Measurements from ENCODE around the gene PNMA8C.
A peak's percentile ranks its signal among the peaks of the same experiment; 100 is the strongest.
"Not testable (repeated sequence)": the region's sequence is repeated elsewhere in the genome, so short reads cannot be mapped to it uniquely, and the experiment has no call there.

PNMA8C gene

DNA sequence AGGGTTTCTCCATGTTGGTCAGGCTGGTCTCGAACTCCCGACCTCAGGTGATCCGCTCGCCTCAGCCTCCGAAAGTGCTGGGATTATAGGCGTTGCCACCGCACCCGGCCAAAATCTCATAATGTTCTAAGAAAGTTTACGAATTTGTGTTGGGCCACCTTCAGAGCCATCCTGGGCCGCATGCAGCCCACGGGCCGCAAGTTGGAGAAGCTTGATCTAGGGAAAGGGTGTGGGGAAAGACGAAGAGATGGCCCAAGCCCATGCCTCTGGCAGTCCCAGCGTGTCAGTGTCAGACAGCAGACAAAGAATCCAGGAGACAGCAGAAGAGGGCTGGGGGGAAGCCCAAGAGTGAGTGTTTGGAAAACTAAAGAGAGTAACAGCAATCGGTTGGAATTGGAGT, 17.3 kb upstream of the PNMA8C start:
- DNase-seq, result no peak

DNA sequence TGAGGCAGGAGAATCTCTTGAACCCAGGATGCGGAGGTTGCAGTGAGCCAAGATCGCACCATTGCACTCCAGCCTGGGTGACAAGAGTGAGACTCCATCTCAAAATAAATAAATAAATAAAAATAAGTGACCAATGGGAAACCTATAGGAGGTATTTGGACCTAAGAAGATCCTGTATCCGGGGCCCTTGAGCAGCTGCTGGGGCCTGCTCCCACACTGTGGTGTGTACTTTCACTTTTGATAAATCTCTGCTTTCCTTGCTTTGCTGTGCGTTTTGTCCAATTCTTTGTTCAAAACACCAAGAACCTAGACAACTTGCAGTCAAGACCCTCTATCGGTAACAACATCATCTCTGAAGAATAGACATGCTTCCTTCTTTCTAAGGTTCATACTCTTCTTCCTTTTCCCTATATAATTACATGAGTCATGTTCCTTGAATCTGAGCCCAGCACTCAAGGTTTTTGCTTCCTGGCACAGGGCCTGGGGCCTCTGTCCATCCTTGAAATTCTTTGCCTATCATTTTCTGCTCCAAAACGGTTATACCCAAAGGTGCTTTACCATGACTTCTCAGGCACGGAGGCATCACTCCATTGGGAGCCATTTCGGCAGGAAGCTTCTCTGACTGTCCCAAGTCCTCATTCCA, 14.2 kb upstream of the PNMA8C start:
- DNase-seq, result peak; percentile 73

DNA sequence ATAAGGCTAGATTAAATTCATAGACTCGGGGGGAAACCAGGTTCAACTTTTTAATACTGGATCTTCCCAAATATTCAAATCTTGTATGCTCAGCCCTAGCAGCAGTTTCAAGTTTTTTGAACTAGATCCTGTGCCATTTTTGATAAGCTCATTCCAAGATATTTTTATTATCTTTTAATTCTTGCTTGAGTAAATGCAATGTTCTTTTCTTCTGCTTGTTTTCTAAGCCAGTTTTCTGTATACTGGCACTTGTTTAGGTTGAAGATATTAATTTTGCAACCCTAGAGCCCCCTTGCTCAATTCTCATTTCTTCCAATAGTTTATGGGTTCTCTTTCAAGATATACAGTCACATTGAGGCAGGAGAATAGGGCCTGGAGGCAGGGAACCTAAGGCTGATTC, 13.1 kb upstream of the PNMA8C start:
- no peak for DNase-seq

- DNase-seq, result not testable (repeated sequence)
Observed at GRCh38 chr19:46435689-46436088, 7.0 kb upstream of the PNMA8C start.

GRCh38 chr19:46435009-46435408, 6.3 kb upstream of the PNMA8C start:
- DNase-seq, result no peak

- DNase-seq, result not testable (repeated sequence)
Observed at GRCh38 chr19:46433470-46433869, 4.7 kb upstream of the PNMA8C start.

- DNase-seq, result no peak
Observed at GRCh38 chr19:46431824-46432223, 3.1 kb upstream of the PNMA8C start.

DNA sequence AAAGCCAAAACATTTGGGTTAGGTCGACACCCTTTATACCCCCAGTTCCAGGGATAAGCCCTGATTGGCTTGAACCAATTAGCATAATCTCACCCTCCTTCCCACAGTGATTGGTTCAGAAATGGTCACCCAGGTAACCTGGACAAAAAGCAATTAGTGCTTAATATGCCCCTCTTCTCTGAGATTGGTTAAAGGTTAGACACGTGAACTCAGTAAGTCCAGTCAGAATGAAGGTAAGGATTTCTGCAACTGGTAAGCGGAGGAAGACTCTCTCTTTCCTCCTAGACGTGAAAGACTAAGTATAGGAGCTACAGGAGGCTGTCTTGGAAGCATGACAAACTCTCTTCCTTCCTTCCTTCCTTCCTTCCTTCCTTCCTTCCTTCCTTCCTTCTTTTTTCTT, 1.3 kb upstream of the PNMA8C start:
- no peak for DNase-seq

GRCh38 chr19:46427518-46428045, 1.2 kb downstream of the PNMA8C start:
- DNase-seq, result no peak

GRCh38 chr19:46426506-46427162, 2.1 kb downstream of the PNMA8C start:
- peak; percentile 87 for DNase-seq

- DNase-seq, result no peak
Observed at GRCh38 chr19:46426035-46426505, 2.7 kb downstream of the PNMA8C start.

DNA sequence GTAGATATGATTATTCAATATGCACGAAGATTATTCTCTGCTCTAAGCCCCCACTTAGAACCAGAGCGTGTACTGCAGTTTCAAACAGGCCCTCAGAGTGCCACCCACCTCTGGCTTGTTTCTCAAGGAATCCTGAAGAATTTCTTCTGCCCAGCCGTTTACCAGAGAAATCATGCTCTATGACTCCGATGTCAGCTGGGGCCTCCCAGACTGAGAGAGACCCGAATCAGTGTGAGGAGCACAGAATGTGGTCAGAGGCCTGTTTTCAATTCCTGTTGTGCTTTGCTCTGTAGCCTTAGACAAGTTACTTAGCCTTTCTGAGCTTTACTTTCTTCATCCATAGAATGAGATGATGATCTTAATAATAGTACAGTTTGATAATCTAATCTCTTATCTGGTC, 5.5 kb downstream of the PNMA8C start:
- no peak for DNase-seq

DNA sequence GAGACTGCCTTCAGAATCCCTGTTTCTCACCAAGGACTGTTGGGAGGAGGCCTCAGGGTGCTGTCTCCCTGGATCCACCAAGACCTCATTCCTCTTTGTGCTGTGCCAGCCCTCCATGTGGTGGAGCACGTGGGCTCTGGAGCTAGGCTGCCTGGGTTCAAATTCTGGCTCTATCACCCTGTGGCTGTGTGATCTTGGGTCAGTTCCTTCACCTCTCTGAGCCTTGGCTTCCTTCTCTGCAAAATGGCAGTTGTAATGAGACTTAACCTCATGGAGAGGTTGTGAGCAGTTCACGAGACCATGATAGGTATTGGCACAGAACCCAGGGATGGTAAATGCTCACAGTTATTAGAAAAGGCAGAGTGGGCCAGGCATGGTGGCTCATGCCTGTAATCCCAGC, 6.4 kb downstream of the PNMA8C start:
- no peak for DNase-seq

- no peak for DNase-seq
Observed at GRCh38 chr19:46420056-46420455, 8.7 kb downstream of the PNMA8C start.

- peak; percentile 97 for DNase-seq
Observed at GRCh38 chr19:46415804-46416709, 12.7 kb downstream of the PNMA8C start.

DNA sequence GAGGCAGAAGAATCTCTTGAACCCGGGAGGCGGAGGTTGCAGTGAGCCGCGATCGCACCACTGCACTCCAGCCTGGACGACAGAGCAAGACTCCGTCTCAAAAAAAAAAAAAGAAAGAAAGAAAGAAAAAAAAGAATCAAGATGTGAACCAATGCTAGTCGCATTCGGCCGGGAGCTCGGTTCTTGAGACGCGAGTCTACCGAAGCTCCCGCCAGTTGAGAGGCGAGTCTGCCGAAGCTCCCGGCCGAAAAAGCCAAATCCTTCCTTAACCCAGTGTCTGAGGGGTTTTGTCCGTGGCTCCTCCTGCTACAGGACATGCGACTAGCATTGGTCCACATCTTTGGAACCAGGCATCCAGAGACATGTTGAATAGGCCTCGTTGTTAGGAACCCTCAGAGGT, 13.8 kb downstream of the PNMA8C start:
- DNase-seq, result not testable (repeated sequence)

DNA sequence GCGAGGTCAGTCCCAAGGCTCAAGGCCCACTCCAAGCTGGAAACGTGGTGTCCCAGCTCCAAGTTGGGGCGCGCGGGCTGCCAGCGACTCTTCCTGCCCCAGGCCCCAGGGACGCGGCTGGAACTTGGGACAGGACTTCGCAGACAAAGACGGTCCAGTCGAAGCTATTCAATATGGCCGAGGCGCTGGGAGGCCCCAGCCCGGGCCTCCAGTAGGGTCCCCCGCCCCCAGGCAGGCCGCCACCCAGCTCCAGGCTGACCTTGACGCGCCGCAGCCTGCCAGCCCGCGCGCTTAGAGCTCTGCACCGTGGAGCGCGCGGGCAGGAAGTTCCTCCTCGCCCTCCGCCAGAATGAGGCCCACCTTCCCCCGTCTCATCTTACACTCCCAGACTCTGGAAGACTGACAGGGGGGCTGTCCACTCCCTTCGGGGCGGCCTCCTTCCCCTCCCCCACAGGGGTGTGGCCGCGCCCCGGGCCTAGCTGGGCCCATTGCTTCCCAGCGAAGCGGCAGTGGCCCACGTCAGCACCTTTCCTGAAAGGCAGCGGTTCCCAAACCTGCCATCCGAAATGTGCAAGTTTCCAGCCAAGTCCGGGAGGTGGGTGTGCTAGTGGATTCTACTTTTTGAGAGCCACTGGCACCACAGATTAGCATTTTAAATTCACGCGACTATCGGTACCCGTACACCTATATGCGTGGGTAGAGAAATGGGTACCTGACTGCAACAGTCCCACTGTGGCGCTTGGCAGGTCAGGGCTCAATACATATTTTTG, 15.3 kb downstream of the PNMA8C start, which contains the start of gene CCDC8:
CCDC8 (minus strand) TSS at position 303 of the 770 bp plus-strand sequence. CDS start 754 bp downstream, outside the sequence.
- DNase-seq, result peak; percentile 97

DNA sequence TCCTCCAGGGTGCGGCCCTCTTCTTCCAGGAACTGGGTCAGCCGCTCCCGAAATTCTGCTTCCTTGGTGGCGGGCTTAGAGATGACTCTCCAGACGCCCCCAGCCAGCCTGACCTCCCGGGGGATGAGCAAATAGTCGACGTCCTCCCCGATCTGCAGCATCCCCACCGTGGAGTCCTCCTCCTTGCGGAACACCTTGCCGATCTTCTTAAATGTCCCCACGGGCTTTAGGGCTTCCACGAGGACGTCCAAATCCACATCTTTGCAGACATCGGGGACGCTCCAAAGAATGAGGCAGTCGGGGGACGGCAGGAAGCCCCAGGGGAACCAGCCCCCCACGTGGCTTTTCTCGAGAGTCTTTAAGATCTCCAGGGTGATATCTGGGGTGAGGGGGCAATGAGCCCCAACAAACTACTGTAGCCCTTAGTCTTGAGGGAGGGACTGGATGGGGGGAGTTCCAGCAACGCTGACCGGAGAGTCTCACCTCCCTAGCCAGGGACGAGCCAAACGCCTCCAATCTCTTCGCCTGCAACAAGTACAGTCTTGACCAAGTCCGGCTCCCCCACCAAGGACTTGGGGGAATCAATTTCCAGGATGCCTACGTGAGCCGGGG, 16.0 kb downstream of the PNMA8C start:
- no peak for DNase-seq

DNA sequence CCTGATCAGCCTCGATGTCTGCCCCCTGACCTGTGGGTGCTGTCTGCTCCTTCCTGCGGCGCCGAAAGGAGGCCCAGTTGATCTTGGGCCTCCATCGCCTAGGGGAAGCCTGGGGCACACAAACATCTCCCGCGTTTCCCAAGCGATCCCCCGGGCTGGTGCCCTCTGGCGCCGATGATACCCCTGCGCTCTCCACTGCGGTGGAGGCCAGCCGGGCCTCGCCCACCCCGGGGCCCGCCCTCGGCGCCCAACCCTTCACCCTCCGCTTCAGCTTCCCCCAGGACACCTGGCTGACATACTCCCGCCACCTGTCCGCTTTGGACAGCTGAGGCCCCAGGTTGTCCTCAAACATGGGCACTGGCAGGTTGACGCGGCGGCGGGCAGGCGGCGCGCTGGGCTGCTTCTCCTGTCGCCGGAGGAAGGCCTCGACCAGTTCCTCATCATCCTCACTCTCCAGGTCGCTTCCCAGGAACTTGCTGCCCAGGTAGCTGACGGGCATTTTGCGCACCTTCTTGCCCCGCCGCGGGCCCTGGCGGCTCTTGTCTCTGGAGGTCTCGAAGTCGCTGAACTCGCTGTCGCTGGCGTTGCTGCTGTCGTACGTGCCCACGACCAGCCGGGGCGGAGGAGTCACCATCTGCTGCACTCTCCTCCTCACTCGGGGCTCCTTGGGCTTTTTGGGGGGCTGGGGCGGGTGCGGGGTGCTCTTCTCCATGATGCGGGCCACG, 16.6 kb downstream of the PNMA8C start:
- DNase-seq, result no peak

GRCh38 chr19:46411088-46411924, 17.4 kb downstream of the PNMA8C start:
- DNase-seq, result no peak

All from right forelimb (tissue), 1 donor.